MG63 (cell line): ENCODE results near the gene ANKRD30A. TPM values are rescaled to one million over a fixed set of nuclear protein-coding genes. Genes with fewer than 3 reads are reported as not detected.
"Not testable (repeated sequence)": the region's sequence is repeated elsewhere in the genome, so short reads cannot be mapped to it uniquely, and the experiment has no call there.

ENCODE experiments used
- DNase-seq: peaks from one replicate; pipeline ENCODE4 v3.0.0-alpha.2; 2020
- H3K27me3 ChIP-seq: fragments of 250-450 bp; sonication (Bioruptor Pico); 2 replicates; pipeline ENCODE4 v1.5.1; 2020; ENCODE audit warnings: mild to moderate bottlenecking, moderate library complexity
- H3K36me3 ChIP-seq: fragments of 250-450 bp; sonication (Bioruptor Pico); 2 replicates; pipeline ENCODE4 v1.5.1; 2020; ENCODE audit warnings: mild to moderate bottlenecking, moderate library complexity
- H3K4me3 ChIP-seq: fragments of 250-450 bp; sonication (Bioruptor Pico); 2 replicates; pipeline ENCODE4 v1.5.1; 2020; ENCODE audit warnings: mild to moderate bottlenecking, moderate library complexity
- H3K9me3 ChIP-seq: fragments of 250-450 bp; sonication (Bioruptor Pico); 2 replicates; pipeline ENCODE4 v1.5.1; 2020; ENCODE audit warnings: mild to moderate bottlenecking, moderate library complexity
- total RNA-seq: library from RNA; depleted of rRNA; stranded (reverse); fragments of >200 nt; shearing (Covaris generic); gene quantifications from 2 replicates; pipeline ENCODE4 v1.2.3, GENCODE V29; 2014; ENCODE audit warnings: low replicate concordance; rRNA removed

The ANKRD30A gene
- not detected in 2 replicates for total RNA-seq

- H3K9me3 ChIP-seq: no peaks in the 10 kb centered on the region
- H3K4me3 ChIP-seq: no peak within 1 kb of the TSS
- H3K36me3 ChIP-seq: no peaks in the 10 kb centered on the region
- no peak for DNase-seq
- H3K27me3 ChIP-seq: no peaks in the 10 kb centered on the region
These were observed at the start of gene ANKRD30A for GRCh38 chr10:37125191-37125732. TSS of gene ANKRD30A (plus strand) at chr10:37125598. CDS start at chr10:37125788, 190 bp downstream.

GRCh38 chr10:37076083-37076482 is 49.3 kb upstream of the ANKRD30A start:
- H3K27me3 ChIP-seq, H3K4me3 ChIP-seq, H3K36me3 ChIP-seq, H3K9me3 ChIP-seq, DNase-seq: not testable (repeated sequence)

DNA sequence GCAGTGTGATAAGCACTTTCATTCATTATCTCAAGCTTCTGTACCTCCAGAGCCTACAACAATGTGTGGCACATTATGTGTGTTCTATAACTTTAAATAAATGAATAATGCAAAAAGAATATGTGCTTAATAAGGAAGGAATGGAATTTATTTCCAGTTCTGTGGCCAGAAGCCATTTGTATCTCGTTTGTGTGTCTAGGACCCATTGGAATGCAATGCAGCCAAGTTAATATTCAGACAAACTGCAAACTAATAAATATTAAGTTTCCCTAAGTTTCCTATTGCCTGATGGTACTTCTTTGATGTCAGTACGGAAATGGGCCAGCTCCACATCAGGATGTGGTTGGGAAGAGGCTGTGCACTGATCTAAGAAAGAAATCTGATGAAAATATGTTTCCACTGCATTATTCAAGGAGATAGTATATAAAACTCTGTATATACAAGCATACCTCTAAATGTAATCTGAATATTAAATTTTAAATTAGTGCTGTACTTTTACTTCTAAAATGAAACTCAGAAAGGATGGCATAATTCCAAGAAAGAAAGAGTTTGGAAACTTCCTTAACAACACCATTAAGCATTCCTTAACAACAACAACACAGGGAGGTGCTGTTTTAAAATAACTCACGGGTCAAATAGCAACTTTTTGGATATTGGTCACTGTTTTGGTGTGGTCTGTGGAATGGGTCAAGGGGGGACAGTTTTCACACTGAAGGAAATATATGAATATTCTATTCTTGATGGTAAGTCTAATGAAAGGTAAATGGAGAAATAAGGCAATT is 29.4 kb upstream of the ANKRD30A start:
- Histone ChIP-seq H3K9me3 (no peaks in the 10 kb centered on the region), H3K4me3 (no peak overlapping the region), H3K27me3 (no peaks in the 10 kb centered on the region), H3K36me3 (no peaks in the 10 kb centered on the region)
- no peak for DNase-seq

- H3K4me3 ChIP-seq: no peak overlapping the region
- H3K27me3 ChIP-seq: no peaks in the 10 kb centered on the region
- no peaks in the 10 kb centered on the region for H3K36me3 ChIP-seq
- no peaks in the 10 kb centered on the region for H3K9me3 ChIP-seq
- no peak for DNase-seq
These were observed 24.1 kb upstream of the ANKRD30A start for GRCh38 chr10:37101261-37101660.

GRCh38 chr10:37109000-37109399 is 16.4 kb upstream of the ANKRD30A start:
- Histone ChIP-seq H3K4me3 (no peak overlapping the region), H3K27me3 (no peaks in the 10 kb centered on the region), H3K9me3 (no peaks in the 10 kb centered on the region), H3K36me3 (no peaks in the 10 kb centered on the region)
- DNase-seq: no peak

DNA sequence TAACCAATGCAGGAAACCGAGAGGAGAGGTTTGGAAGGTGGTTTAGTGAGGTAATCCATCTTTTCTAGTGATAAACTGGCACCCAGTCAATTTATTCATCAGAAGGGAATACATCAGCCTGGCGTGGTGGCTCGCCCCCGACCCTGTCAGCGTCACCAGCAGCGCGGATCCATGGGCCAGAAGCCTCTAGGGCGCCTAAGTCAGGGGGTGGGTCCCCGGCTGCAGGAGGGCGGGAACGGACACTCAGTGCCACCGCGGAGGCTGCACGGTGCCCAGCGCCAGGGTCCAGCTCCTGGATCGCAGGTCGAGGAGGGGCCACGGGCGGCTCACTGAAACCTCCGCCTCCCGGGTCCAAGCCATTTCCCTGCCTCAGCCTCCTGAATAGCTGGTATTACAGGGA is 866 bp upstream of the ANKRD30A start:
- H3K9me3 ChIP-seq: no peaks in the 10 kb centered on the region
- DNase-seq: no peak
- H3K27me3 ChIP-seq: no peaks in the 10 kb centered on the region
- no peaks in the 10 kb centered on the region for H3K36me3 ChIP-seq
- H3K4me3 ChIP-seq: no peak overlapping the region

DNA sequence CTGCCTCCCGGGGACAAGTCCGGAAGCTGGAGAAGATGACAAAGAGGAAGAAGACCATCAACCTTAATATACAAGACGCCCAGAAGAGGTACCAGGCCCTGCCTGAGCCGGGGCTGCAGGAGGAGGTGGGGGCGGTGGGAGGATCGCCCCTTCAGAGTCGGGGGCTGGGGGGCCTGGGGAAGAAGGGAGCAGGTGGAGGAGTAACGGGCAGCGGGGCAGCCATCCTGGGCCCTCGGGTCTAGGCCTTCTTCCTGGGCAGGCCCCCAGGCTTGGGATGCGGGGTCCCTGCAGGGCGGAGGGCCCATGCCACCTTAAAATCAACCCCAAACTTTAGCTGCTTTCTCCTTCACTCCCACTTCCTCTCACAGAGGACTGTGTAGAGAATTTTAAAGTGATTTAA is 523 bp downstream of the ANKRD30A start:
- no peak for DNase-seq
- H3K9me3 ChIP-seq: no peaks in the 10 kb centered on the region
- H3K4me3 ChIP-seq: no peak overlapping the region
- H3K36me3 ChIP-seq: no peaks in the 10 kb centered on the region
- H3K27me3 ChIP-seq: no peaks in the 10 kb centered on the region

GRCh38 chr10:37146443-37146842 is 21.0 kb downstream of the ANKRD30A start:
- H3K36me3 ChIP-seq: no peaks in the 10 kb centered on the region
- no peaks in the 10 kb centered on the region for H3K9me3 ChIP-seq
- H3K4me3 ChIP-seq: no peak overlapping the region
- DNase-seq: no peak
- no peaks in the 10 kb centered on the region for H3K27me3 ChIP-seq

- H3K36me3 ChIP-seq, DNase-seq, H3K4me3 ChIP-seq, H3K27me3 ChIP-seq, H3K9me3 ChIP-seq: not testable (repeated sequence)
These were observed 37.0 kb downstream of the ANKRD30A start for GRCh38 chr10:37162430-37162829.

- not testable (repeated sequence) for H3K27me3 ChIP-seq, H3K36me3 ChIP-seq, H3K4me3 ChIP-seq, H3K9me3 ChIP-seq, DNase-seq
These were observed 46.5 kb downstream of the ANKRD30A start for GRCh38 chr10:37171945-37172344.

DNA sequence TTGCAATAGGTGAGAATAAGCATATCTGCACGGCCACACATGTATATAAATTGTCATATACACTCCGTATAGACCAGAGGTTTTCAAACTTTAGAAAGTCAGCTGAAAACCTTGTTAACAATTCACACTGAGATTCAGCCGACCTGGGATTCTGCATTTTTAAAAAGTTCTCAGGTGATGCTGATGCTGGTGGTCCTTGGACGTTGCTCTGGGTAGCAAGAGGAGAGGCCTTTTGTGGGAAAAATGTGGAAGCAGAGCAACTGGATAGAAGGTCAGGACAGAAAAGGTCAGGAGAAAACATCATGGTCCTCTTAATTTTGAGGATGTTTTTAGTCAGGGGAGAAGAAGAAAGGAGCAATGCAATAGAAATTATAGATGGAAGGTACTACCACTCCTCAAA is 52.9 kb downstream of the ANKRD30A start:
- not testable (repeated sequence) for H3K9me3 ChIP-seq, H3K27me3 ChIP-seq, DNase-seq, H3K36me3 ChIP-seq, H3K4me3 ChIP-seq

DNA sequence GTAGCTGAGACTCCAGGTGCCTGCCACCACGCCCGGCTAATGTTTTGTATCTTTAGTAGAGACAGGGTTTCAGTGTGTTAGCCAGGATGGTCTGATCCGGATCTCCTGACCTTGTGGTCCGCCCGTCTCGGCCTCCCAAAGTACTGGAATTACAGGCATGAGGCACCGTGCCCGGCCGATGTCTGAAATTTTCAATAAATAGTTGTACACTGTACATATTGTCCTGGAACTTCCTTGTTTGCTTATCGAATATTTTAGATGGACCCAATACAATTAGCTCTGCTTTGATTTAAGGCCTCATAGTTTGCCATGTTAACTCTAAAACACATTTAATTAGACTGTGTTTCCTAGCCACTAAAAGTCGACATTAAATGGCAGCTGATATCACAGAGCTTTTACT is 57.3 kb downstream of the ANKRD30A start:
- H3K9me3 ChIP-seq, H3K27me3 ChIP-seq, DNase-seq, H3K4me3 ChIP-seq, H3K36me3 ChIP-seq: not testable (repeated sequence)

DNA sequence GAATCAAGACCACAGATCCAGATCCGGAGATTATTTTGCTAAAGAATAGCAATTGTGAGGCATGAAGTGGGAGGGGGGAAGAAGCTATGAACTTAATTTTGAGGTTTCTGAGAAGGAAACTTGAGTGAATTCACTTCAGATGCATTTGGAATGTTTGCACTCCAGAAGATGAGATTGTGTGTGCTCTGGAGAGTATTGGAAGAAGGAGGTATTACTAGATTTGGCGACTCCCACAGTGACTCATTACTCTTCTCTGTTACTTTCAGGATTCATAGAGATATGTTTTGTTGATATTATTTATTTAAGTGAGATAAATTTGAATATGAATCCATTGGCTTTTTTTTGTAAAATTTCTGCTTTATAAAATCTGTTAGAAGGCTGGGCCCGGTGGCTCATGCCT is 80.7 kb downstream of the ANKRD30A start:
- Histone ChIP-seq H3K9me3 (no peaks in the 10 kb centered on the region), H3K27me3 (no peaks in the 10 kb centered on the region), H3K36me3 (no peaks in the 10 kb centered on the region), H3K4me3 (no peak overlapping the region)
- DNase-seq: no peak

DNA sequence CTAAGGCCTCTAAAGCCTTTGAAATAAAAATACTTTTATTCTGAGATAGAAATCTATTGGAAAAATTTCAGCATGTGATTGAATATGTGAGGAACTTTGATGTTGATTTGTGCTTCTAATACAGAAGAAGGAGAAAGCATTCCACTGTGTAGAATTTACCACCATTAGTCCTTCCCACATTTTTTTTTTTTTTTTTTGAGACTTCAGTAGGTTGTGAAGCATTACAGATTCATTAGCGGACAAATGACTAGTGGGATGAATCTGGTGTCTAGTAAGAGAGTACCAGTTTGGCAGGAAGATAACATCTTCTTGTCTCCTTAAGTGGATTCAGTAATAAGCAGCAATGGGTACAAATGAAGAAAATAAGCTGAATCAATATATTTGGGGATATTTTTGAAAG is 95.5 kb downstream of the ANKRD30A start:
- Histone ChIP-seq H3K27me3 (no peaks in the 10 kb centered on the region), H3K4me3 (no peak overlapping the region), H3K9me3 (no peaks in the 10 kb centered on the region), H3K36me3 (no peaks in the 10 kb centered on the region)
- DNase-seq: no peak

- Histone ChIP-seq H3K9me3 (no peaks in the 10 kb centered on the region), H3K27me3 (no peaks in the 10 kb centered on the region), H3K4me3 (no peak overlapping the region), H3K36me3 (no peaks in the 10 kb centered on the region)
- no peak for DNase-seq
These were observed 96.6 kb downstream of the ANKRD30A start for GRCh38 chr10:37222046-37222445.

DNA sequence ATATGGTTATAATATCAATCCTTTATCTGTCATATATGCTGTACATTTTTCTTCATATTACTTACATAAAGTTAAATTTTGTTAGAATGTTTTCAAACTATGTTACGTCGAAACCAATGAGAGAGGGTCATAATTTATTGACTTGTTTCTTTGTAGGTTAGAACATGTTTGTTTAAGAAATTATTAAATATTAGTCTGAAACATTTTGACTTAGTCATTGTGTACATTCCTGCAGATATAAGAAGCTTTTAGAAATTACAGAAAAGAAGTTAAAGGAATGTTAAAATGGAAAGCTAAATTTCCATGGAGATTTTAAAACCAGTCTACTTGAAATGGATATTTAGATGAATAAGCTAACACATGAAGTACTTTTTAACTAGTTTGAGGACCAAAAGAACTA is 99.8 kb downstream of the ANKRD30A start:
- no peak overlapping the region for H3K4me3 ChIP-seq
- DNase-seq: no peak
- H3K9me3 ChIP-seq: no peaks in the 10 kb centered on the region
- H3K36me3 ChIP-seq: no peaks in the 10 kb centered on the region
- H3K27me3 ChIP-seq: no peaks in the 10 kb centered on the region

GRCh38 chr10:37226524-37226923 is 101.1 kb downstream of the ANKRD30A start:
- H3K27me3 ChIP-seq: no peaks in the 10 kb centered on the region
- H3K9me3 ChIP-seq: no peaks in the 10 kb centered on the region
- H3K4me3 ChIP-seq: no peak overlapping the region
- no peaks in the 10 kb centered on the region for H3K36me3 ChIP-seq
- DNase-seq: no peak

- no peak for DNase-seq
- H3K4me3 ChIP-seq: no peak overlapping the region
- H3K27me3 ChIP-seq: no peaks in the 10 kb centered on the region
- no peaks in the 10 kb centered on the region for H3K9me3 ChIP-seq
- no peaks in the 10 kb centered on the region for H3K36me3 ChIP-seq
These were observed 109.3 kb downstream of the ANKRD30A start for GRCh38 chr10:37234692-37235091.
